ENCODE data around the gene OGFOD2.
A peak's percentile ranks its signal among the peaks of the same experiment; 100 is the strongest.

The OGFOD2 gene

GRCh38 chr12:122951979-122952892, 22.8 kb upstream of the OGFOD2 start:
- DNase-seq, result peak; percentile 27 to 73

DNA sequence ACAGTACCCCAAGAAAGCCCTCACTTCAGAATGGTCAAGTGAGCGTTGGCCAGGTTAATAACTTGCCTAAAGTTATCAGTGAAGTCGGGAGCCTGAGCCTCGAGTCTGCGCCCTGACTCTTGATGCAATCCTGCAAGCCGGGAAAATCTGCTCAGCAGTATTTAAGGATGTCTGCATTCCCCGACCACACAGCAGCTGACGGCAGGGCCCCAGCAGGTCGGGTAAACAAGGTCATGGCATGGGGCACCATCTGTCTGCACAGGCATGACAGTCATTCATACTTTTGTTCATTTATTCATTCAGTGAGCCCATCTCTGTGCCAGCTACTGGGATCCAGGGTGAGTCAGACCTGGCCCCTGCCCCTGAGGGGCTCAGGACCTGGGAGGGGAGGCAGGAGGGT, 19.9 kb upstream of the OGFOD2 start:
- DNase-seq, result no peak

DNA sequence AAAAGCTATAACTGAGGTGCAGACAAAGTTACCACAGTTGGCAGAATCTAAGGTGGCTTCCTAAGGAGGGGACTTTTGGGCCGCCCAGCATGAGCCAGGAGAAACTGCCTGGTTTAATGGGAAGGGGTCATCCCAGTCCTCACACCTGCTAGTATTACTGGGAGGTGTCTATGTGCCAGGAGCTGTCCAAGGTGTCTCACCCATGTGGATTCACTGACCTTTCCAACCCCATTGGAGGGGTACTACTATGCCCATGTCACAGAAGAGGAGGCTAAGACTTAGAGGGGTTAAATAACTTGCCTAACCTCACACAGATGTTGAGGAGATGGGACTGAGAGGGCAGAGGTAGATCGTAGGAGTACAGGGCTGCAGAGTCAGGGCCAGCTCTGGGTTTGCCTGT, 19.0 kb upstream of the OGFOD2 start:
- no peak for DNase-seq

- DNase-seq, result no peak
Measured at GRCh38 chr12:122958198-122958888, 16.7 kb upstream of the OGFOD2 start.

- DNase-seq, result no peak
Measured at GRCh38 chr12:122959566-122960192, 15.4 kb upstream of the OGFOD2 start.

DNA sequence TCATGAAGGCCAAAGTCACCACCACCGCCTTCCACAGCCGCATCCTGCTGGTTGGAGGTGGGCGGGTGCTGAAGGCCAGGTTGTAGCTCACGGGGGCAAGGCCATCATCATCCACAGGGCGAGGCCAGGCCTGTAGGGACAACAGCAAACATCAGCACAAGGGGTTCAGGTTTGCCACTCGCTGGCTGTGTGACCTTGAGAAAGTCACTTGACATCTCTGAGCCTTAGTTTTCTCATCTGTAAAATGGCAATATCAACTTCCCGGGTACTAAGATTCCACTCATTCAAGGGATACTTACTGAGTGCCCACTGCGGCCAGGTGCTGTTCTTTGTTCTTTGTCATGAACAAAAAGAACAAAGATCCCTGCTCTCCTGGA, 14.9 kb upstream of the OGFOD2 start:
- DNase-seq, result no peak

DNA sequence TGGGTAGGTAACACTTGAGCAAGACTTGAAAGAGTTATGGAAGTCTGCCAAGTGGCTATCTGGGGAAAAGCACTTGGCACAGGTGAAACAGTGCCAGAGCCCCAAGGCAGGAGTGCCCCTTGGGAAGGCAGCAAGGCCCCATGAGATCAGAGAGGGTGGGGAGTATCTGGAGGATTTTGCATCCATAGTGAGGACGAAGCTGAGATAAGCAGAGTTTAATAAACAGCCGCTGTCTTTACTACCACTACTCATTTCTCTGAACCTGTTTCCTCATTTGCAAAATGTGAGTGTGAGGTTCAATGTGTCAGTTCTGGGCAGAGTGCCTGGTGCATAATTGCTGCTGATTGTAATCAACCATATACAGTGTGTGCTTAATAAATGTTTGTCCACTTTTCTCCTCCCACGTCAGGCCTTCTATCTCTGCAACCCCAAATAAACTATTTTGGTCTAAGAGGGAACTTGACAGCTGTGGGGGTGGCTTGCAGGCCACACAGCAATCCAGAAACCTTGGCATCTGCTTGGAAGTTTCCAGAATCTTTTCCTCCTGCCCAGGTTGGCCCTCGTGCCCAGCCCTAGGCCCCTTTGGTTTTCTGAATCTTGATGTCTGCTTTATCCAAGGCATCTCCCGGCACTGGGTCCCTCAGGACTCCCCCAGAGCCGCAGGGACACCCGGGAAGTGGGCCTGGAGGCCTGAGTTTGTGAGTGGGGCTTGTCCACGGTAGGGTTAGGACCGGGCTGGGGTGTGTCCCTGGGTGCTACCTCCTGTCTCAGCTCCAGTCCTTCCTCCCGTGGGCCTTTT, 13.3 kb upstream of the OGFOD2 start:
- no peak for DNase-seq

DNA sequence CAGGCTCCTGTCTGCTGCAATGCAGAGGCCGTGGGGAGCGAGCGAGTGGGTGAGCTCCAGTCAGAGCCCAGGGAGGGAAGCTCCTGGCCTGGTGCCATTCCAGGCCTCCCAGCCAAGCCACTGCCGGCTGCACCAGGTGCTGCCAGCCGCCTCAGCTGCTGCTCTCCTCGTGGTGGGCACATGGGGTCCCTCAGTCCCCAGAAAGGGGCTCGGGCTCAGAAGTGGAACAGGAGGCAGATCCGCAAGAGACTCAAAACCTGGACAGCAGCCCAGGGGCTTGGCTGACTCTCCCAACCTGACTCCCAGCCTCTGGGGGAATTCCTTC, 11.1 kb upstream of the OGFOD2 start:
- DNase-seq, result no peak

DNA sequence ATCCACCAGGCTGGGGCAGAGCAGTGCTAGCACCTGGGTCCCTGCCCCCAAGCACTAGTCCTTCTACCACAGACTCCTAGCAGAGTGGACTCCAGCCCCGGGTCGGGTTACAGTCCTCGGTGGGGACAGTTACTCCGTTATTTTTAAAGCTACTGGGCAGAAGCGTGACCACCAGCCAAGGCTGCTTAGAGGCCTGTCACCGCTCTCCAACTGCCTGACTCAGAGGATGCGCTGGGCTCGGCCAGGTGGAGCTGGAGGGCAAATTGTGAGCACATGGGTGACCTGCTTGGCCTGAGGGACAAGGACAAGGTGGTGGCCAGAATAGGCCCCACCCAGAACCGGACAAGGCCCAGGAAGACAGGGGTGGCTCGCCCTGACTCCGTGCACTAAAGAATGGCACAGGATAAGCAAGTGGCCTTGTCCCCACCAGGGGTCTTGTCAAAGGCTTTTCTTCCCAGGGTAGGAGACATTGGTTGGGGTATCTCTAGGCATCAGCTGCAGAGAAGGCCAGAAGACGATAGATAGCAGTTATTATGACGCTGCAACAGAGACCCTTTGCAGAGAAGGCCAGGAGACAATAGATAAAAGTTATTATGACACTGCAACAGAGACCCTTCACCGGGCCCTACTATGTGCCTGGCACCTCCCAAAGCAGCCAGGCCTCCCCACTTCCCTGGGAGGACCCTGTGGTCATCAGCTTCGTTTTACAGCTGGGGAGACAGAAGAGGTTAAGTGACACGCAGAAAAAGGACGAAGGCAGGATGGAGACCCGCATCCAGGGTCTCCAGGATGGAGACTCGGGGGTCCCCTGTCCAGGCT, 10.4 kb upstream of the OGFOD2 start:
- DNase-seq, result no peak

- DNase-seq, result no peak
Measured at GRCh38 chr12:122965321-122965751, 9.7 kb upstream of the OGFOD2 start.

DNA sequence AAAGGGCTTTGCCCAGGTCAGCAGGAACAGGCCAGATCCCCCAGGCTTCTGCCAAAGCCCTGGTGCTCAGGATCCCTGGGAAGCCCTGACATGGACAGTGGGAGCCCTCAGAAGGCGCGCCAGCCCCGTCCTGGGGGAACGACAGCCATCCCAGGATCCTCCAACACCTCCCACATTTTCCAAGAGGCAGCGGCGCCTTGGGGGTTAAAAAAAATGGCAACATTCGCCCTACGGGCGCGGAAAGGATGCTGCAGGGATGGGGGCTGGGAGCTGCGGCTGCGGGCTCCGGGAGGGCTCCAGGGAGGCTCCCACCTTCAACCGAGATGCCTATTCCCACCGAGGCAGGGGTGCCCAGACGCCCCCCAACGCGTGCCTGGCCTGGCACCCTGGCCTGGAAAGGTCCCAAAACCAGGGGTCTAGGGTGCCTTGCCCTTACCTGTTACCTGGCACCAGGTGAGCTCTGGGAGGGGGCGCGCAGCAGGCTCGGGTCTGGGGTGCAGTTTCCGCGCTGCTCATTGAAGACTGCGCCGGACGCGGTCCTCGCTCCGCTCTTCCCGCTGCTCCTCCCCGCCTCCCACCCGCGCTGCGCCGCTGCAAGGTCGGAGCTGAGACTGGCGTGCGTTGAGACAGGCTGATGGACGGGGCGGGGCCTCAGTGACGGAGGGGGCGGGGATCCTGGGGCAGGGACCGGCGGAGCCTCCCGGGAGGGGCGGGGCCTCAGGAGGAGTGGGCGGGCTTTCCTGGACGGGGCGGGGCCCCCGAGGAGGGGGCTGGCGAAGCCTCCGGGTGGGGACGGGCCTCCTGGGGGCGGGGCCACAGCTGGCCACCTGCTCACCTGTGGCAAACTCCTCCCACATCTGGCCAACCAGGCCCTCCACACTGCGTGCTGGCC, 8.9 kb upstream of the OGFOD2 start, which contains the start of gene ABCB9:
TSS of gene ABCB9 (minus strand) at position 613 of the 892 bp plus-strand sequence. CDS start 6,228 bp downstream, outside the sequence.
- peak; percentile 70 to 75 for DNase-seq

GRCh38 chr12:122966743-122967550, 8.1 kb upstream of the OGFOD2 start:
- DNase-seq, result no peak

GRCh38 chr12:122968104-122968503, 6.9 kb upstream of the OGFOD2 start:
- no peak for DNase-seq

GRCh38 chr12:122969676-122970075, 5.4 kb upstream of the OGFOD2 start:
- DNase-seq, result no peak

DNA sequence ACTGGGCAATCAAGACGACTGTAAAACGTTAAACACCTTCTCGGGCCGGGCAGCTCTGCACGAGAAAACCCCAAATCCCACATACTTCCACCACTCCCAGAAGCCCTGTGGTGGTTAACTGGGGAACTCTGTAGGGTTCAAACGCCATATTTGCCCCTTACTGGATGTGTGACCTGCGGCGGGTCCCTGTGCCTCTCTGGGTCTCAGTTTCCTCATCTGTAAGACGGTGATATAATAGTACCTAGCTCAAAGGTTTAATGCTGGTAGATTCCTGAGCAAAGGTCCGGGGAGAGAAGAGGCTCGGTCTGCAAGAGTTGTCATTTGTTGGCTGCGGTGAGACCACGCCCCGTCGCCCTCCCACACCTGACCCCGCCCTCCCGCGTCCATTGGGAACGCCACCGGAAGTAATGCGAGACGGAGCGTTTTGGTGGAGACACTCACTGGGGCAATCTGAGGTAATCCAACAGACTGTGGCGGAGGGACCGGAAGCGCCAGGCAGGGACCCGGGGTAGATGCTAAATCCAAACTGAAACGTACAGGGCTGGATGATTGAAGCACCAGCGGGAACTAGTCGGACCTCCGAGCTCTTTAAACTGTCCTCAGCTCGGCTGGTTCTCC, 661 bp upstream of the OGFOD2 start:
- DNase-seq, result peak; percentile 91 to 95

DNA sequence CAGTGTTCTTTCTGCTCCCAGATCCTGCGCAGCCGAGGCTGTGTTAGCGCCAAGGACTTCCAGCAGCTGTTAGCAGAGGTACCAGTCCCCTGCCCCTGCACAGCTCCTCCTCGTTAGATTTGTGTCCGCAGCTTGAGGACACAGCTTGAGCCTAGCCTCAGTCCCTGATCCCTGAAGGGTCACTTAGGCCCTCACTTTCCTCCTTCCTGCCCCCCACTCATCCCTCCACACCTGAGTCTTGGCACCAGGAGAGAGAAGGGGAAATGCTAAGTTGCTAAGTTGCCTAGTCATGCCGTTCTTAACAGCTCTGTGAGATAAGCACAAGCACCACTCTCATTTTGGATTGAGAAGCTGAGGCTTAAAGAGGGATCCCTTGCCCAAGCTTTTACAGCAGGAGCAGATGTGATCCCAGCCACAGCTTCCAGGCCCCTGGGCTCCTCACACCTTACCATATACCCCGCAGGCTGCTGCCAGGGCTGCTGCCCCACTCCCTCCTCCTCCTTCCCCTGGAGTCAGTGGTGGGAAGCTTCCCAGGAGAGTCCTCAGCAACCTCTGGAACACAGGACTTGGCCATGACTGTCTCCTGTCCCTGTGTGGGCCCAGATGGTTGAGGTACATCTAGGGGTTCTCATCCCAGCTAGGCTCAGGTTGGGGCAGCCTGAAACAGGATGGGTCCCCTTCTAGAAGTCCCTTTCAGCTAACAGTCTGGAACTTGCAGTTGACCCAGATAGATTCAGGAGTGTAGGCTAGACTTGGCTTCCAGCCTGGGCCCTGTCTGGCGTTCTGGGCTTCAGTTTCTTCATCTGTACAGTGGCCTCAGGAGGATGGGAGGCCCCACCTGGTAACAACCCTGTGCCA, 975 bp downstream of the OGFOD2 start:
- DNase-seq, result no peak

DNA sequence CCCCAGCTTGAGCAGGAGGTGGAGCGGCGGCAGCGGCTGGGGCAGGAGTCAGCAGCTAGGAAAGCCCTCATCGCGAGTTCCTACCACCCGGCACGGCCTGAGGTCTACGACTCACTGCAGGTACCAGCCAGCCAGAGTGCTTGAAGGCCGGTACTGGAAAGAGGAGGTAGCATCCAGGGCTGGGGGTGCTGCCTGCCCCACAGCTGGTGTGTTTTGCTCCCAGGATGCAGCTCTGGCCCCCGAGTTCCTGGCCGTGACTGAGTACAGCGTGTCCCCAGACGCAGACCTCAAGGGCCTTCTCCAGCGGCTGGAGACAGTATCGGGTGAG, 1.6 kb downstream of the OGFOD2 start:
- DNase-seq, result no peak

GRCh38 chr12:122977153-122977552, 2.1 kb downstream of the OGFOD2 start:
- no peak for DNase-seq
